ENCODE measurements around the gene RABL2B.

Gene RABL2B

GRCh38 chr22:50719814-50720300 is 63.6 kb downstream of the RABL2B start:
- Histone ChIP-seq H3K27me3 (ENCODE audit: insufficient read depth, low read length, poor library complexity, severe bottlenecking) (no peaks in the 10 kb centered on the region), H3K36me3 (ENCODE audit: insufficient read depth, low read length) (peaks cover 10% of the 10 kb centered on the region; the same call in 1 of the 2 replicates), H4K20me1 (ENCODE audit: insufficient read depth, low read length, poor library complexity, severe bottlenecking) (no peaks in the 10 kb centered on the region), H3K4me3 (ENCODE audit: low read length, poor library complexity, severe bottlenecking) (no peak overlapping the region), H3K9ac (ENCODE audit: low read depth, low read length, poor library complexity, severe bottlenecking) (no peak overlapping the region), H3K4me1 (ENCODE audit: insufficient read depth, low read length, poor library complexity, severe bottlenecking) (no peaks in the 10 kb centered on the region), H2AFZ (ENCODE audit: low read length) (no peak overlapping the region), H3K79me2 (ENCODE audit: insufficient read depth, low read length) (no peaks in the 10 kb centered on the region), H3K4me2 (ENCODE audit: low read depth, low read length, poor library complexity, severe bottlenecking) (no peak overlapping the region), H3K9me3 (ENCODE audit: insufficient read depth, low read depth, low read length) (no peaks in the 10 kb centered on the region), H3F3A (ENCODE audit: low read depth) (no peaks in the 10 kb centered on the region), H3K9me2 (replicated peaks; ENCODE audit: low read depth, low read length) (no peaks in the 10 kb centered on the region)
- TF ChIP-seq CTCF (conservative IDR thresholded peaks at IDR 0.05; ENCODE audit: low read length): no peak
- TF ChIP-seq EZH2phosphoT487 (IDR thresholded peaks at IDR 0.05; ENCODE audit: borderline replicate concordance): no peak

- TF ChIP-seq EZH2phosphoT487 (IDR thresholded peaks at IDR 0.05; ENCODE audit: borderline replicate concordance): no peak
- TF ChIP-seq CTCF (conservative IDR thresholded peaks at IDR 0.05; ENCODE audit: low read length): no peak
- H3K9me2 ChIP-seq (replicated peaks; ENCODE audit: low read depth, low read length): no peaks in the 10 kb centered on the region
- H3K4me1 ChIP-seq (ENCODE audit: insufficient read depth, low read length, poor library complexity, severe bottlenecking): no peaks in the 10 kb centered on the region
- H3F3A ChIP-seq (ENCODE audit: low read depth): no peaks in the 10 kb centered on the region
- H3K9ac ChIP-seq (ENCODE audit: low read depth, low read length, poor library complexity, severe bottlenecking): no peak overlapping the region
- H3K79me2 ChIP-seq (ENCODE audit: insufficient read depth, low read length): no peaks in the 10 kb centered on the region
- H3K4me2 ChIP-seq (ENCODE audit: low read depth, low read length, poor library complexity, severe bottlenecking): no peak overlapping the region
- no peaks in the 10 kb centered on the region for H4K20me1 ChIP-seq (ENCODE audit: insufficient read depth, low read length, poor library complexity, severe bottlenecking)
- H3K36me3 ChIP-seq (ENCODE audit: insufficient read depth, low read length): peaks cover 10% of the 10 kb centered on the region; the same call in 1 of the 2 replicates
- no peaks in the 10 kb centered on the region for H3K27me3 ChIP-seq (ENCODE audit: insufficient read depth, low read length, poor library complexity, severe bottlenecking)
- no peak overlapping the region for H3K4me3 ChIP-seq (ENCODE audit: low read length, poor library complexity, severe bottlenecking)
- H3K9me3 ChIP-seq (ENCODE audit: insufficient read depth, low read depth, low read length): no peaks in the 10 kb centered on the region
- no peak overlapping the region for H2AFZ ChIP-seq (ENCODE audit: low read length)
Observed at GRCh38 chr22:50718352-50718709, 65.1 kb downstream of the RABL2B start.

GRCh38 chr22:50717709-50718351 is 65.6 kb downstream of the RABL2B start:
- peaks cover 10% of the 10 kb centered on the region; the same call in 1 of the 2 replicates for H3K36me3 ChIP-seq (ENCODE audit: insufficient read depth, low read length)
- TF ChIP-seq CTCF (conservative IDR thresholded peaks at IDR 0.05; ENCODE audit: low read length) (no peak), EZH2phosphoT487 (IDR thresholded peaks at IDR 0.05; ENCODE audit: borderline replicate concordance) (no peak)
- no peaks in the 10 kb centered on the region for H3K9me3 ChIP-seq (ENCODE audit: insufficient read depth, low read depth, low read length)
- no peak overlapping the region for H2AFZ ChIP-seq (ENCODE audit: low read length)
- H3K4me2 ChIP-seq (ENCODE audit: low read depth, low read length, poor library complexity, severe bottlenecking): no peak overlapping the region
- H3K9ac ChIP-seq (ENCODE audit: low read depth, low read length, poor library complexity, severe bottlenecking): no peak overlapping the region
- no peaks in the 10 kb centered on the region for H3K27me3 ChIP-seq (ENCODE audit: insufficient read depth, low read length, poor library complexity, severe bottlenecking)
- H3K9me2 ChIP-seq (replicated peaks; ENCODE audit: low read depth, low read length): no peaks in the 10 kb centered on the region
- no peak overlapping the region for H3K4me3 ChIP-seq (ENCODE audit: low read length, poor library complexity, severe bottlenecking)
- H4K20me1 ChIP-seq (ENCODE audit: insufficient read depth, low read length, poor library complexity, severe bottlenecking): no peaks in the 10 kb centered on the region
- H3F3A ChIP-seq (ENCODE audit: low read depth): no peaks in the 10 kb centered on the region
- H3K79me2 ChIP-seq (ENCODE audit: insufficient read depth, low read length): no peaks in the 10 kb centered on the region
- no peaks in the 10 kb centered on the region for H3K4me1 ChIP-seq (ENCODE audit: insufficient read depth, low read length, poor library complexity, severe bottlenecking)

Data from Loucy (cell line).